Measurements from ENCODE around the gene BFSP1.

BFSP1 gene

DNA sequence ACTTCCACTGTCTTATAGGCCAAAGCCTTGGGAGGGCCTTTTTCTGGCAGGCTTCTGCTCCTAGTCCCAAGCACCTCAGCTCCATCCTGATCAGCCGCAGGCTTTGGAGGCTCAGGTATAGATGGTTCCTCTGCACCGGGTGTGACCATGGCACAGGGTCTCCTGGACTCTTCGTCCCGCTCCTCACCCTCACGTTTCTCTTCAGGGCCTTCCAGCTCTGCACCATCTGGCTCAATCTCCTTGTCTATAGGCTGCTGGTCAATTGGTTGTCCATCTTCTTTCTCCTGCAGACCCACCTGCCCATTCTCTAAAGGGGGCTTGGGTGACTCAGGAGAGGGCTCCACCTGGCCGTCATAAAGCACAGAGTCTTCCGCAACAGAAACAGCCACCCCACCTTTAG is 37.0 kb downstream of the BFSP1 start:
- no peak for DNase-seq

DNA sequence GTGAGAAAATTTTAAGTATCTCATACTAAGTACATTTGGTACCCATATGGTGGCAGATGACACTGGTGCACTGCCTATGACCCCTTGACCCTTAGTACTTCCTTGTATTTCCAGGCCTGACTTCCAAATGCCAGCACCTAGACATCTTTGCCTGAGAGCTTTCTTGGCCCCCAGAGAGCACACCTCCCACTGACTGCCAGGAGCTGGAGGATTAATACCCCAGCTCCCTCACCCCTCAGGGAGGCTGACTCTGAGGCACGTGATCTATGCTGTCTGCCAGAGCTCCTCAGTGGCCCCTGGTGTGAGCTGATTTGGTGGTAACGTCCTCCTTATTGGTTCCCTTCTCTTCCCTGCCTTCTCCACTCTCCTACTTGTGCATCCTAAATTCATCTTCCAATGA is 38.0 kb downstream of the BFSP1 start:
- no peak for DNase-seq

DNA sequence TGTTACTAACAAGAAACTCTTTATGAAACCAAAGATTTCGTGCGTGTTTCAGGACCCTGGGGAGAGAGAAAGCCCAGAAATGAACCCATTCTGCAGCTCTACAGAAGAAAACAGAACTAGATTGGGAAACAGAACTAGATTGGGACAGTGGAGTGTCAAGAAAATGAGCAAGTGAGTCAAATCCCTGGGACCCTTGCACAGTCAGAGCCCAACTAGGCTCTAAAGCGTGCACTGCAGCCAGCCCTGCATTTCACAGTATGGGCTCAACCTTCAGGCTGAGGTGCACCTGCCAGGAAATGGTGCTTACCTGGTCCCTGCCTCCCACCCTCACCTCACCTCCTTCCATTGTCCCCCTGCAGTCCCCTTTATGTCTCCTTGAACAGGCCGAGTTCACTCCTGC is 39.7 kb downstream of the BFSP1 start:
- no peak for DNase-seq

- DNase-seq = no peak
Measured at GRCh38 chr20:17491041-17491440, 40.1 kb downstream of the BFSP1 start.

DNA sequence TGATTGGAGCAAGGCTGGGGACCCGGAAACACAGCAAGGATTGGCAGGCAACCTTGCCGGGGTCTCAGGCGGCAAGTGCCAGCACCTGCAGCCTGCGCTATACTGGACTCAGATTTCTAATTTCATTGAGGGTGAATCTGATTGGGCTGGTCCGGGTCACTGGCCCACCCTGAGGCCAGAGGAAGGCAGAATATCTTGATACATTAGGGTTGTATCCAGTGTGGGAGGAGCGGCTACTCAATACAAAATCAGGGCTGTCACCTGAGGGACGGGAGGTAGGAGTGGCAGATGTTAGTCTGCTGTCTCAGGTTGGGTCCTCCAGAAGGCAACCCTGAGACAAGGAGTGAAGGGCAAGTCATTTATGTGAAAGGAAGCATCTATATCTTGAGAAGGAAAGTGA is 40.7 kb downstream of the BFSP1 start:
- no peak for DNase-seq

- DNase-seq = no peak
Measured at GRCh38 chr20:17488916-17489600, 42.1 kb downstream of the BFSP1 start.

DNA sequence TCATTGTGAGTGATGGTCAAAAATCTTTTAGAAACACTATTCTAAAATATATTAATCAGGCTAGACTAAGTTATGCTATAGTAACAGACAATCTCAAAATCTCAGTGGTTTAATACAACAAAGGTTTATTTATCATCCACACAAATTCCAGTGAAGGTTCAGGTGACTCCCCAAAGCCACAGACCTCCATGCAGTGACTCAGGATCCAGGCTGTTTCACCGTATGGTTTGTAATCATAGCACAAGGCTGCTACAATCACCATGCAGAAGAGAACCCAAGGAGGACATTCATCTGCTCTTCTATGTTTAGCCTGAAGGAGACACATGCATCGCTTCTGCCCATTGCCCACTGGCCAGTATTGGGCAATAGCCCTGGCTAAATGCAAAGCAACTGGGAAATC is 46.2 kb downstream of the BFSP1 start:
- no peak for DNase-seq

DNA sequence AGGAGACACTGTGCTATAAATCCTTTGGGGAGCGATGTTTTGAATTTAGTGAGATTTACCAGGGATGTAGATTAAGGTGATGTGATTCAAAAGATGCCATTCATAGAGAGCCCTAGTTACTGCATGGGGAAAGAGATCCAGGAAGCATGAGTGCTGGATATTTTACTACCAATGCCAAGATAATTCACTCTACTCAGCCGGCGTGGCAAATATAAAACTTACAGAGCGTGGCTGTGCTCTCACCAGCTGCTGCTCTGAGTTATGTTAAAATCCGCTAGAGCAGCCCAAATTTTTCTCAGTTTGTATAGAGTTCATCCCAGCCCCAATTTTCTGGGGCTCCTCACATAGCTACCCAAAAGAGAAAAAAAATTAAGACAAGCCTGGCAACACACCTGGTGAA is 48.6 kb downstream of the BFSP1 start:
- no peak for DNase-seq

- no peak for DNase-seq
Measured at GRCh38 chr20:17481661-17482060, 49.5 kb downstream of the BFSP1 start.

DNA sequence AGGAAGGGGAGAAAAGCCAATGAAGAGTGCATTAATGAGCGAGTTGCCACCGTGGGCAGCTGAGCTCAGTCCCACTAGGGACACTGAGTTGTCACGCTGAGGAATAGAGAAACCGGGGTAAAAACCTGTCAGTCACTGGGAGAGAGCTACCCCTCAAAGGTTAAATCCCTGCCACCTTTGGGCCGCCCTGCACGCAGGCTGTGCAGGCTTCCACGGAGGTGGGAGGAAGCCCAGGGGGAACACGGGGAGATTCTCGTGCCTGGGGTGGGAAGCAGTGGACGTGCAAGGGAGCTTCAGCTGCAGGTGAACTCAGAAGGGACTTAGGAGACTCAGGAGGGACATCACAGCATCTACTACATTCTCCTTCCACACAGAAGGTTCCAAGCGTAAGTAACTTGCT is 50.5 kb downstream of the BFSP1 start:
- no peak for DNase-seq

GRCh38 chr20:17479063-17479657 is 52.0 kb downstream of the BFSP1 start:
- no peak for DNase-seq

- DNase-seq = peak; percentile 40
Measured at GRCh38 chr20:17473659-17474058, 57.5 kb downstream of the BFSP1 start.

GRCh38 chr20:17471606-17472187 is 59.5 kb downstream of the BFSP1 start:
- DNase-seq = no peak

GRCh38 chr20:17470973-17471372 is 60.2 kb downstream of the BFSP1 start:
- no peak for DNase-seq

DNA sequence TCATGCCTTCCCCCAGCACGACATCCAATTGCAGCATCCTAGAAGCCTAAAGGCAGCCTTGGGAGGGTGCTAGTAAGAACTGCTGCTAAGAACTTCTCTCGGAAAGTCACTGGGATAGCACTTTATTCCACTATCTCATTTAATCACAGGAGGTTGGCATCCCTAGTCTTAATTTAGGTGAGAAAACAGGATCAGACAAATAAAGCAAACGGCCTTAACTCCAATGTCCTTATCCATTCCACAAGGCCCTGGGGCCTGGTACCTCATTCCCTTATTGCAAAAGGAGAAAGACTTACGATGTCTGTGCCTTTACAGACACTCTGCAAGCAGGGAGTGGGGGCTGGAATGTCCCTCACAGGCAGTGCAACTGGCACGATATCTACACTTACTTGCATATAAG is 60.7 kb downstream of the BFSP1 start:
- no peak for DNase-seq

DNA sequence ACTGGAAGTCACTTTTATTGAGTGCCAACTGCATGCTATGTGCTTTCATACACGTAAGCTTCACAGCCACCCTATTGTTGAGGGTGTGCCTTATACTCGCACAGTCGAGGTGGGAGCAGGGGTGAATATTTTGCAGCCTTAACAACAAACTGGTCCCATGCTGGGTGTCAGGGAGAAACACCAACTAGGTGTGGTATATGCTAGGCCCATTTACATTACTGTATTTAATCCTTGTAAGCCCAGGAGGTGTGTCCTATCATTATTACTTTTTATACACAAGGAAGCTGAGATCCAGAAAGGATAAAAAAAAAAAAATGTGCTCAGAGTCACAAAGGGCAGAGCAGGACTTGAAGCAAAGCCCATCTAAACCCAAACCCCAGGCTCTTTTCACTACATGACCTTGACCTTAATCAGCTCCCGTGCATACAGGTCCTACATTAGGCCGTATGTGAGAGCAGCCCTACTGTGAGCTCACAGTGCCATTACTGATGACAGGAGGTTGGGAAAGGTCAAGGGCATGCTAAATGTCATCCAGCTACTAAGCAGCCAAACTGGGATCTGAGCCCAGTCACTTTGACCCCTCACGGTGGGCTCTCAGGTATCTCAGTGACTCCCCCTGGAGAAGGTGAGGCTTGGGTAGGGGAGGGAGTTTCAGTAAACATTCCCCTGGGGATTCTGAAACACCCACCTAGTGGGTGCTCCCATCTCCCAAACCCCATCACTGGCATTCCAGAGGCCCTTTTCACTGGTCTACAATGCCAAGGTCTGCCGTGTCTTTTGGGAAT is 61.7 kb downstream of the BFSP1 start:
- no peak for DNase-seq

DNA sequence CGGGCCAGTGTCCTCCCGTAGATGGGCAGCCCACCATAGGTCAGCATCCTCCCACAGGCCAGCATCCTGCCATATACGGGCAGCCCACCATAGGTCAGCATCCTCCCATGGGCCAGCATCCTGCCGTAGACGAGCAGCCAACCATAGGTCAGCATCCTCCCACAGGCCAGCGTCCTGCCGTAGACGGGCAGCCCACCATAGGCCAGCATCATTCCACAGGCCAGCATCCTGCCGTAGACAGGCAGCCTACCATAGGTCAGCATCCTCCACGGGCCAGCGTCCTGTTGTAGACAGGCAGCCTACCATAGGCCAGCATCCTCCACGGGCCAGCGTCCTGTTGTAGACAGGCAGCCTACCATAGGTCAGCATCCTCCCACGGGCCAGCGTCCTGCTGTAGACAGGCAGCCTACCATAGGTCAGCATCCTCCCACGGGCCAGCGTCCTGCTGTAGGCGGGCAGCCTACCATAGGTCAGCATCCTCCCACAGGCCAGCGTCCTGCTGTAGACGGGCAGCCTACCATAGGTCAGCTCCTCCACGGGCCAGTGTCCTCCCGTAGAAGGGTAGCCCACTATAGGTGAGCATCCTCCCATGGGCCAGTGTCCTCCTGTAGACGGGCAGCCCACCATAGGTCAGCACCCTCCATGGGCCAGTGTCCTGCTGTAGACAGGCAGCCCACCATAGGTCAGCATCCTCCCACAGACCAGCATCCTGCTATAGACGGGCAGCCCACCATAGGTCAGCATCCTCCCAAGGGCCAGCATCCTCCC is 62.9 kb downstream of the BFSP1 start:
- no peak for DNase-seq

GRCh38 chr20:17467120-17467655 is 64.0 kb downstream of the BFSP1 start:
- DNase-seq = no peak

GRCh38 chr20:17466641-17467040 is 64.5 kb downstream of the BFSP1 start:
- no peak for DNase-seq

- no peak for DNase-seq
Measured at GRCh38 chr20:17465236-17465635, 65.9 kb downstream of the BFSP1 start.

DNA sequence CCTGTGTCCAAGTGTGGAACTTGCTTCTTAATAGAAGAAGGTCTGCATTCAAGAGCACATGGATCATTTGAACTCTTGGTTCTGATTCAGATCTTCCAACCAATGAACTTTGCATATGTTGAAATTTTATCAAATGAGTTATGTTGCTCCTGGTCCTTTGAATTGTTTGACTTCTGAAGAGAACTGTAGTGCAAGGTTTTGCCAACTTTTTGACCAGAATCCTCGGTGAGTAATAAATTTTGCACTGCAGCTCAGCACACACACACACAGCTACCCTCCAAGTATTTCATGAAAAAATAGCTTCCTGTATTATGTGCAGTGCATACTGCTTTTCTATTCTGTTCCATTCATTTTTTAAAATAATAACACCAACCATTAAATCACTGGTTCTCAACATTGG is 67.5 kb downstream of the BFSP1 start:
- no peak for DNase-seq

- DNase-seq = no peak
Measured at GRCh38 chr20:17461941-17462340, 69.2 kb downstream of the BFSP1 start.

GRCh38 chr20:17460119-17460518 is 71.1 kb downstream of the BFSP1 start:
- no peak for DNase-seq
